ES-I3 (cell line): ENCODE results near the gene IRX4.

Experiments
- H3K36me3 ChIP-seq: 2 replicates; pipeline ENCODE4 v1.6.1; 2013; ENCODE audit warnings: mild to moderate bottlenecking, low read length, control low read depth, moderate library complexity; ENCODE audit not compliant: insufficient read depth
- H3K4me1 ChIP-seq: 2 replicates; pipeline ENCODE4 v1.6.1; 2013; ENCODE audit warnings: mild to moderate bottlenecking, control low read depth, low read length; ENCODE audit not compliant: insufficient read depth
- H3K9ac ChIP-seq: 2 replicates; pipeline ENCODE4 v1.6.1; 2013; ENCODE audit warnings: low read depth, mild to moderate bottlenecking, low read length, moderate library complexity
- H3K9me3 ChIP-seq: 2 replicates; pipeline ENCODE4 v1.6.1; 2013; ENCODE audit warnings: mild to moderate bottlenecking, low read length, moderate library complexity; ENCODE audit not compliant: control insufficient read depth, insufficient read depth

Gene IRX4

GRCh38 chr5:1831677-1832313 is 50.9 kb downstream of the IRX4 start:
- peaks cover 15% of the 10 kb centered on the region for H3K4me1 ChIP-seq
- no peak overlapping the region for H3K9ac ChIP-seq
- no peaks in the 10 kb centered on the region for H3K9me3 ChIP-seq
- H3K36me3 ChIP-seq: no peaks in the 10 kb centered on the region; the same call in 1 of the 2 replicates

GRCh38 chr5:1831257-1831656 is 51.5 kb downstream of the IRX4 start:
- H3K9ac ChIP-seq: no peak overlapping the region
- H3K36me3 ChIP-seq: no peaks in the 10 kb centered on the region; the same call in 1 of the 2 replicates
- H3K9me3 ChIP-seq: no peaks in the 10 kb centered on the region
- H3K4me1 ChIP-seq: peaks cover 15% of the 10 kb centered on the region

- Histone ChIP-seq H3K4me1 (peaks cover 15% of the 10 kb centered on the region), H3K9ac (no peak overlapping the region), H3K36me3 (no peaks in the 10 kb centered on the region; the same call in 1 of the 2 replicates), H3K9me3 (no peaks in the 10 kb centered on the region)
These were observed 52.0 kb downstream of the IRX4 start for GRCh38 chr5:1830571-1831228.

- Histone ChIP-seq H3K4me1 (peaks cover 15% of the 10 kb centered on the region), H3K9ac (peak overlapping the region; percentile 33; the same call in 1 of the 2 replicates), H3K9me3 (no peaks in the 10 kb centered on the region), H3K36me3 (no peaks in the 10 kb centered on the region; the same call in 1 of the 2 replicates)
These were observed 54.8 kb downstream of the IRX4 start for GRCh38 chr5:1827886-1828397.
